GM12878 (cell line): ENCODE measurements around the gene C19orf67. TPM values are rescaled to one million over a fixed set of nuclear protein-coding genes. Genes with fewer than 3 reads are reported as not detected.

Experiments used
- ATAC-seq: fragments of 200-7000 bp; cut with Tn5 transposase; 3 replicates; pipeline ENCODE4 v1.9.1; 2020; ENCODE audit warnings: mild to moderate bottlenecking, moderate library complexity
- BruUV-seq: library from RNA; stranded (reverse); fragments of 400-500 nt; replicated peaks from 2 replicates; lab custom pipeline; 2021; lab: Mats Ljungman, UMichigan
- CTCF ChIA-PET: fragments of 300-600 bp; sonication (Branson Sonifier 250); formaldehyde crosslinking; extraction: SDS; loops from one replicate; lab custom pipeline; 2021; ENCODE audit warnings: inconsistent platforms; lab: Yijun Ruan, JAX
- POLR2A ChIA-PET: fragments of 350-600 bp; formaldehyde crosslinking; extraction: SDS; loops from one replicate; lab custom pipeline; 2021; ENCODE audit warnings: inconsistent platforms; lab: Charles Lee
- RAD21 ChIA-PET: fragments of 300-600 bp; sonication (Branson Sonifier 250); formaldehyde crosslinking; loops from one replicate; lab custom pipeline; 2023; ENCODE audit warnings: antibody characterized with exemption; ENCODE audit not compliant: unreplicated experiment; lab: Charles Lee
- SMC1A ChIA-PET: fragments of 300-600 bp; sonication (Branson Sonifier 250); formaldehyde crosslinking; loops from one replicate; lab custom pipeline; 2023; ENCODE audit not compliant: unreplicated experiment, uncharacterized antibody; lab: Charles Lee
- DNase-seq: peaks from one replicate; pipeline ENCODE4 v3.0.0-alpha.2; 2011; ENCODE audit warnings: low read depth, low spot score
- FAIRE-seq: peaks from 3 replicates; lab custom pipeline; 2011; peaks lifted over from hg19 to GRCh38; lab: Jason Lieb, UNC
- H2AFZ ChIP-seq: 2 replicates; pipeline ENCODE4 v1.6.0; 2011; ENCODE audit warnings: low read depth, low read length, control low read depth; ENCODE audit not compliant: control insufficient read depth
- H3K27ac ChIP-seq: 2 replicates; pipeline ENCODE4 v1.5.1; 2011; ENCODE audit warnings: control low read depth; ENCODE audit not compliant: control insufficient read depth, insufficient read depth
- H3K27me3 ChIP-seq, 2 experiments: replicated peaks in 1 of 2; 2 replicates each; pipeline versions ENCODE4 v1.6.0 to v1.6.1; 2011; ENCODE audit warnings: low read length in 1 of 2; ENCODE audit not compliant: control insufficient read depth in 2 of 2, insufficient read depth in 2 of 2
- H3K36me3 ChIP-seq, 2 experiments: 2 replicates each; pipeline ENCODE4 v1.5.1; 2011; ENCODE audit warnings: low read length in 1 of 2; ENCODE audit not compliant: control insufficient read depth in 2 of 2, insufficient read depth in 2 of 2
- H3K4me1 ChIP-seq: 2 replicates; pipeline ENCODE4 v1.6.1; 2011; ENCODE audit warnings: mild to moderate bottlenecking, low read length, moderate library complexity, mixed read lengths; ENCODE audit not compliant: control insufficient read depth, insufficient read depth
- H3K4me2 ChIP-seq: 2 replicates; pipeline ENCODE4 v1.6.0; 2011; ENCODE audit warnings: control low read depth; ENCODE audit not compliant: control insufficient read depth, insufficient read depth
- H3K4me3 ChIP-seq: fragments of 200-600 bp; sonication (generic); 2 replicates; pipeline ENCODE4 v1.5.1; 2016
- H3K79me2 ChIP-seq: 2 replicates; pipeline ENCODE4 v1.6.0; 2011; ENCODE audit warnings: low read length; ENCODE audit not compliant: control insufficient read depth, insufficient read depth
- H3K9ac ChIP-seq: 2 replicates; pipeline ENCODE4 v1.8.0; 2011; ENCODE audit warnings: low read length, control low read depth, mixed read lengths; ENCODE audit not compliant: control insufficient read depth, insufficient read depth
- H3K9me3 ChIP-seq: replicated peaks from 3 replicates; pipeline ENCODE4 v1.5.1; 2011; ENCODE audit warnings: mild to moderate bottlenecking, low read length; ENCODE audit not compliant: control insufficient read depth, insufficient read depth
- H4K20me1 ChIP-seq: 2 replicates; pipeline ENCODE4 v1.6.0; 2011; ENCODE audit not compliant: control insufficient read depth, insufficient read depth
- BHLHE40 ChIP-seq, 2 experiments: fragments of 450-650 bp in 1 of 2; IDR thresholded peaks; 2 replicates each; pipeline ENCODE4 v1.6.1; 2011 to 2017; ENCODE audit warnings: low read depth in 2 of 2, borderline replicate concordance in 1 of 2, improper control_type of control experiment in 1 of 2, low read length in 1 of 2, mild to moderate bottlenecking in 1 of 2
- FOXM1 ChIP-seq: IDR thresholded peaks from 2 replicates; pipeline ENCODE4 v1.6.1; 2012; ENCODE audit warnings: low read depth, mild to moderate bottlenecking, inconsistent platforms, low read length, moderate library complexity
- HDAC6 ChIP-seq: fragments of 200-600 bp; sonication (generic); IDR thresholded peaks from one replicate; pipeline ENCODE4 v1.8.0; 2017; ENCODE audit warnings: antibody characterized with exemption; ENCODE audit not compliant: unreplicated experiment
- NR2C1 ChIP-seq: fragments of 450-650 bp; IDR thresholded peaks from 2 replicates; pipeline ENCODE4 v1.6.1; 2017; ENCODE audit warnings: antibody characterized with exemption, mild to moderate bottlenecking, moderate library complexity
- POLR2AphosphoS5 ChIP-seq: IDR thresholded peaks from 2 replicates; pipeline ENCODE4 v1.6.1; 2011; ENCODE audit warnings: mild to moderate bottlenecking, low read length, inconsistent platforms
- RAD51 ChIP-seq: fragments of 450-650 bp; IDR thresholded peaks from 2 replicates; pipeline ENCODE4 v1.6.1; 2016; ENCODE audit warnings: moderate library complexity, mild to moderate bottlenecking, inconsistent platforms
- SMAD1 ChIP-seq: fragments of 450-650 bp; IDR thresholded peaks from 2 replicates; pipeline ENCODE4 v1.6.1; 2018; ENCODE audit warnings: mild to moderate bottlenecking, low read depth; ENCODE audit not compliant: partially characterized antibody
- STAT1 ChIP-seq: fragments of 450-650 bp; conservative IDR thresholded peaks from 2 replicates; pipeline ENCODE4 v1.6.1; 2014; ENCODE audit warnings: antibody characterized with exemption, mild to moderate bottlenecking
- YBX1 ChIP-seq: fragments of 450-650 bp; IDR thresholded peaks from 2 replicates; pipeline ENCODE4 v1.6.1; 2016; ENCODE audit warnings: antibody characterized with exemption
- YY1 ChIP-seq: IDR thresholded peaks from 2 replicates; pipeline ENCODE4 v1.6.1; 2011; ENCODE audit warnings: low read depth, mild to moderate bottlenecking, low read length
- ZBTB4 ChIP-seq: fragments of 450-650 bp; formaldehyde crosslinking; IDR thresholded peaks from 2 replicates; pipeline ENCODE4 v1.4.0; 2022; ENCODE audit warnings: mild to moderate bottlenecking, moderate library complexity
- ZNF384 ChIP-seq: IDR thresholded peaks from 2 replicates; pipeline ENCODE4 v1.6.1; 2012; ENCODE audit warnings: low read depth, mild to moderate bottlenecking, low read length, improper control_type of control experiment, borderline replicate concordance
- WGBS: methylation state at CpG from one replicate; pipeline ENCODE4 v1.1.6; 2016; ENCODE audit warnings: low lambda C conversion rate; ENCODE audit not compliant: insufficient replicate concordance, insufficient coverage; ENCODE audit errors: missing lambda C conversion rate; 5-methylcytosine and 5-hydroxymethylcytosine counted together
- in situ Hi-C: fragments of 300-500 bp; cut with MboI; formaldehyde crosslinking; loops from 9 replicates; pipeline ENCODE4 v1.14.3; 2018; ENCODE audit warnings: mixed read lengths
- intact Hi-C: fragments of 100-400 bp; cut with micrococcal nuclease; formaldehyde crosslinking; loops from one replicate; pipeline ENCODE4 v1.14.2; 2022; ENCODE audit not compliant: unreplicated experiment
- polyA plus RNA-seq, 11 experiments: library from polyadenylated mRNA; depleted of rRNA in 4 of 11; unstranded in 6 of 11; stranded (reverse) in 5 of 11; fragments of >200 nt; fragmentation: Nextera tagmentation in 4 of 11; fragmentation: Illumina TruSeq in 1 of 11; extraction: Ambion mirVana in 4 of 11; extraction: Trizol in 1 of 11; gene quantifications; 1 replicate in 1 of 11; 2 replicates in 10 of 11; pipeline versions ENCODE4 v1.2.1 to v1.2.3, GENCODE V29; 2011 to 2016; ENCODE audit warnings: inconsistent platforms in 2 of 11, missing spikeins in 2 of 11, low read depth in 1 of 11
- total RNA-seq, 4 experiments: library from RNA; depleted of rRNA in 3 of 4; stranded (reverse); fragments of >200 nt in 3 of 4; fragmentation: Illumina TruSeq in 1 of 4; extraction: Trizol in 1 of 4; gene quantifications; 2 replicates each; pipeline versions ENCODE4 v1.2.1 to v1.2.3, GENCODE V29; 2013 to 2021

C19orf67 gene
- total and polyA plus RNA-seq, 10 of the 15 experiments (the other 5 are each of a cell fraction or from before 2014, with no cell fraction given): 0.14 TPM; not detected in 9

DNA sequence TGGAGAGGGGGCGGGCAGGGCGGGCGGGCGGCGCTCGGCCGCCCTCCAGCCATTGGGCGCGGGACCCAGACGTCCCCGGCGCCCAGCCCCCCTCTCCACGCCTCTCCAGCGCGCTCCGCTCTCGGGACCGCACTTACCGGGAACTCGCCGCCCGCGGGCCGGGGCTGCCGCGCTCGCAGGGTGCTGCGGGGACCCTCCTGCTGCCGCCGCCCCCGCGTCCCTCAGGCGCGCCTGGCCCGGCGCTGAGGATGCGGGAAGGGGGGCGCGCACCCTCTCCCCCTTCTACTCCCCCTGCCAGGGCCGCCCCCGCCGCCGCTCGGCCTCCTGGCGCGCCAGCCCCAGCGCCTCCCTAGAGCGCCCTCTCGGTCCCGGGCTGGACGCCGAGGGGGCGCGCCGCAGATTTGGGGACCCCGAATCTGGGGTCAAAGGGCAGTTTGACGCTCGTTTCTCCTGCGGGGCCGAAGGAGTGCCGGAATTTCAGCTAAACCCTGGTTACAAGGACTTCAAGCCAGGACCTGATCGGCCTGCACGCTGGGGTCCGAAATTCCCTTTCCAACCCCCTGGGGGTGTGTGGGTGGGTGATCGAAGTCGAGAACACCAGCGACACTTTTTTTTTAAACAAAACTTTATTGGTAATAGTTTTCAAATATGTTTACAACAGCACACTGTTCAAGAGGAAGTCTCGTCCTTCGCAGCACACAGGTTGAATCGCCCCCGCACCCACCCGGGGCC is 5.7 kb upstream of the C19orf67 start (continued):
- TF ChIP-seq FOXM1 (peak; percentile 56; the same call in 1 of the 2 replicates), SMAD1 (peak; percentile 28), STAT1 (0 out of 2 replicates have a peak, but pooled peaks have one; percentile 17)
- TF ChIP-seq, all 136 proteins: peak for 58

DNA sequence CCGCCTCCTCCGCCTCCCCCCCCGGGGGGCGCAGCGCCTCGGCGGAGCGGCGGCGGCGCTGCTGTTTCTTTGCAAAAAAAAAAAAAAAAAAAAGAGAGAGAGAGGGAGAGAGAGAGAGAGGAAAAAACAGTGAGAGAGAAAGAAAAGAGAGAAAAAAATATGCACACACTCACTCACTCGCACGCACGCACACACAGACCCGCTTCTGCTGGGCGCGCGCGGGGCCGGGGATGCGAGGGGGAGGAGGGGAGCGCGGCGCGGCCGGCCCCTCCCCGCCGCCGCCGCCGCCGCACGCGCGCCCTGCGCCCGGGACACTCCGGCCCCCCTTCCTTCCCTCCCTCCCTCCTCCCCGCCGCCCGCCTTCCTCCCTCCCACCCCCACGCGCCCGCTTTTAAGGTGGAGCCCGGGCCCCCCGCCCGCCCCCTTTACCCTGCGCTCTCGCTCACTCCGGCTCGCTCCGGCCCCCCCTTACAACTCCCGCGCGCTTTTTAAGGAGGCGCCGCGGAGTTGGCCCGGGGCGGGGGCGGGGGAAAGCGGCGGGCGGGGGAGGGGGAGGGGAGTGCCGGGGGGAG is 5.0 kb upstream of the C19orf67 start, which contains the start of gene SAMD1:
Gene SAMD1, minus strand, starts transcription at position 243 of the 572 bp plus-strand sequence.
- ChIA-PET SMC1A (interaction anchor here (1.7 kb wide), 1 partner anchor 8 kb away, joined by 5 read pairs; no protein-coding TSS in a partner anchor), CTCF (interaction anchor here (1.0 kb wide), 1 partner anchor 229 kb away, joined by 3 read pairs; no protein-coding TSS in a partner anchor), RAD21 (interaction anchor here (1.6 kb wide), 1 partner anchor 10 kb away, joined by 8 read pairs; no protein-coding TSS in a partner anchor), POLR2A (interaction anchor here (4.1 kb wide), 1 partner anchor 8 kb away, joined by 23 read pairs; no protein-coding TSS in a partner anchor)
- Histone ChIP-seq H3K9me3 (peaks cover 2% of the 10 kb centered on the region; the same call in 1 of the 3 replicates), H3K9ac (peak within 1 kb of the TSS; percentile 76), H2AFZ (peak within 1 kb of the TSS; percentile 58), H3K79me2 (peaks cover 6% of the 10 kb centered on the region), H3K4me2 (peak within 1 kb of the TSS; percentile 85), H3K27ac (peak within 1 kb of the TSS; percentile 82), H3K36me3 (peaks cover 3 to 5% of the 10 kb centered on the region in 2 experiments; a peak in 3 of 4 replicates), H4K20me1 (no peaks in the 10 kb centered on the region), H3K4me1 (peaks cover 7% of the 10 kb centered on the region; the same call in 1 of the 2 replicates), H3K27me3 (no peaks in the 10 kb centered on the region), H3K4me3 (peak within 1 kb of the TSS; percentile 100)
- DNase-seq (no peak), FAIRE-seq (no peak), ATAC-seq (peak; percentile 55)
- intact Hi-C loops: no loop called here
- WGBS: 0% methylated on average over 6 of the region's 65 CpGs
- no peak for TF ChIP-seq ZBTB4 (CRISPR knock-in tag)
- peak; percentile 46; the same call in 1 of the 2 replicates for TF ChIP-seq ZNF384
- no peak for TF ChIP-seq POLR2AphosphoS5
- peak; percentile 56 to 85; a peak in 3 of 4 replicates for TF ChIP-seq BHLHE40 (IDR thresholded peaks at IDR 0.05; ENCODE audit: borderline replicate concordance in 1 of 2, low read depth in 2 of 2, low read length in 1 of 2)
- TF ChIP-seq NR2C1: no peak
- TF ChIP-seq YY1: no peak
- TF ChIP-seq YBX1: no peak
- no peak for TF ChIP-seq HDAC6
- no peak for TF ChIP-seq RAD51
- in situ Hi-C loops: no loop called here
- no TSS peak for BruUV-seq
